ACC112 (cell line): ENCODE results near the gene AHNAK2.
A peak's percentile ranks its signal among the peaks of the same experiment; 100 is the strongest.

Source experiments
- H2AFZ ChIP-seq: fragments of 200-600 bp; sonication (generic); one replicate; pipeline ENCODE4 v1.6.0; 2017; ENCODE audit warnings: antibody characterized with exemption, low read length; ENCODE audit not compliant: unreplicated experiment
- H3K27ac ChIP-seq: fragments of 200-600 bp; sonication (generic); 2 replicates; pipeline ENCODE4 v1.5.1; 2014; ENCODE audit warnings: low read depth, mild to moderate bottlenecking, antibody characterized with exemption, low read length, moderate library complexity
- H3K27me3 ChIP-seq: fragments of 200-600 bp; sonication (generic); 2 replicates; pipeline ENCODE4 v1.6.1; 2014; ENCODE audit warnings: mild to moderate bottlenecking, antibody characterized with exemption, low read length, moderate library complexity, mixed read lengths; ENCODE audit not compliant: insufficient read depth
- H3K36me3 ChIP-seq: fragments of 200-600 bp; sonication (generic); 2 replicates; pipeline ENCODE4 v1.6.1; 2016; ENCODE audit warnings: mild to moderate bottlenecking, antibody characterized with exemption, low read length, moderate library complexity, mixed read lengths; ENCODE audit not compliant: insufficient read depth
- H3K4me1 ChIP-seq: fragments of 200-600 bp; sonication (generic); one replicate; pipeline ENCODE4 v1.6.1; 2016; ENCODE audit warnings: low read length, mixed read lengths; ENCODE audit not compliant: insufficient read depth, unreplicated experiment, control insufficient read depth
- H3K4me3 ChIP-seq: fragments of 200-600 bp; sonication (generic); 2 replicates; pipeline ENCODE4 v1.5.1; 2014; ENCODE audit warnings: mild to moderate bottlenecking, low read depth, low read length
- H3K79me2 ChIP-seq: fragments of 200-600 bp; sonication (generic); one replicate; pipeline ENCODE4 v1.6.0; 2016; ENCODE audit warnings: low read length; ENCODE audit not compliant: control insufficient read depth, unreplicated experiment, insufficient read depth

AHNAK2 gene

GRCh38 chr14:104985675-104986486 lies 7.7 kb upstream of the AHNAK2 start, which contains the start of gene CLBA1:
CLBA1 (plus strand) TSS chr14:104985788; CDS start chr14:104986432, 644 bp downstream.
- peak within 1 kb of the TSS; percentile 94 for H3K4me3 ChIP-seq
- peak within 1 kb of the TSS; percentile 72 for H2AFZ ChIP-seq
- peaks cover 8% of the 10 kb centered on the region for H3K4me1 ChIP-seq
- H3K27me3 ChIP-seq, result no peaks in the 10 kb centered on the region
- H3K36me3 ChIP-seq, result no peaks in the 10 kb centered on the region
- H3K27ac ChIP-seq, result peak within 1 kb of the TSS; percentile 63; the same call in 1 of the 2 replicates
- peaks cover 4% of the 10 kb centered on the region for H3K79me2 ChIP-seq

GRCh38 chr14:104984056-104984894 lies 6.1 kb upstream of the AHNAK2 start:
- H3K4me3 ChIP-seq, result no peak overlapping the region
- H3K27ac ChIP-seq, result no peak overlapping the region
- peaks cover 4% of the 10 kb centered on the region for H3K79me2 ChIP-seq
- H2AFZ ChIP-seq, result no peak overlapping the region
- H3K36me3 ChIP-seq, result no peaks in the 10 kb centered on the region
- peaks cover 8% of the 10 kb centered on the region for H3K4me1 ChIP-seq
- H3K27me3 ChIP-seq, result no peaks in the 10 kb centered on the region

- Histone ChIP-seq H3K4me1 (peaks cover 8% of the 10 kb centered on the region), H3K27ac (no peak overlapping the region), H3K27me3 (no peaks in the 10 kb centered on the region), H2AFZ (no peak overlapping the region), H3K36me3 (no peaks in the 10 kb centered on the region), H3K4me3 (no peak overlapping the region), H3K79me2 (peaks cover 4% of the 10 kb centered on the region)
These were observed 5.1 kb upstream of the AHNAK2 start for GRCh38 chr14:104983231-104983721.

GRCh38 chr14:104982548-104983230 lies 4.5 kb upstream of the AHNAK2 start:
- H2AFZ ChIP-seq, result no peak overlapping the region
- peaks cover 9% of the 10 kb centered on the region for H3K4me1 ChIP-seq
- H3K27ac ChIP-seq, result no peak overlapping the region
- H3K4me3 ChIP-seq, result no peak overlapping the region
- no peaks in the 10 kb centered on the region for H3K27me3 ChIP-seq
- no peaks in the 10 kb centered on the region for H3K36me3 ChIP-seq
- peaks cover 4% of the 10 kb centered on the region for H3K79me2 ChIP-seq

- no peak overlapping the region for H3K27ac ChIP-seq
- H3K36me3 ChIP-seq, result no peaks in the 10 kb centered on the region
- H2AFZ ChIP-seq, result no peak overlapping the region
- no peaks in the 10 kb centered on the region for H3K27me3 ChIP-seq
- H3K4me1 ChIP-seq, result peaks cover 15% of the 10 kb centered on the region
- H3K4me3 ChIP-seq, result no peak overlapping the region
- peaks cover 4% of the 10 kb centered on the region for H3K79me2 ChIP-seq
These were observed 3.7 kb upstream of the AHNAK2 start for GRCh38 chr14:104981699-104982541.

GRCh38 chr14:104980611-104981531 lies 2.7 kb upstream of the AHNAK2 start:
- no peak overlapping the region for H2AFZ ChIP-seq

GRCh38 chr14:104979758-104980610 lies 1.8 kb upstream of the AHNAK2 start:
- Histone ChIP-seq H3K36me3 (no peaks in the 10 kb centered on the region), H3K27ac (no peak overlapping the region), H3K27me3 (no peaks in the 10 kb centered on the region), H3K4me3 (no peak overlapping the region), H3K4me1 (peaks cover 15% of the 10 kb centered on the region), H2AFZ (no peak overlapping the region), H3K79me2 (no peaks in the 10 kb centered on the region)

More at GRCh38 chr14:104980611-104981531, 2.7 kb upstream of the AHNAK2 start:
- H3K4me3 ChIP-seq, result no peak overlapping the region
- H3K27ac ChIP-seq, result no peak overlapping the region
- H3K27me3 ChIP-seq, result no peaks in the 10 kb centered on the region
- no peaks in the 10 kb centered on the region for H3K36me3 ChIP-seq
- H3K4me1 ChIP-seq, result peaks cover 15% of the 10 kb centered on the region
- H3K79me2 ChIP-seq, result no peaks in the 10 kb centered on the region

GRCh38 chr14:104978746-104979691 lies 845 bp upstream of the AHNAK2 start:
- H3K4me3 ChIP-seq, result peak overlapping the region; percentile 81
- H3K36me3 ChIP-seq, result no peaks in the 10 kb centered on the region
- H3K27me3 ChIP-seq, result no peaks in the 10 kb centered on the region
- H3K27ac ChIP-seq, result no peak overlapping the region
- H3K79me2 ChIP-seq, result no peaks in the 10 kb centered on the region
- no peak overlapping the region for H2AFZ ChIP-seq
- peaks cover 24% of the 10 kb centered on the region for H3K4me1 ChIP-seq
